Progenitor cell of endocrine pancreas (in vitro differentiated cells): ENCODE results near the gene ELAVL1. TPM values are rescaled to one million over a fixed set of nuclear protein-coding genes. Genes with fewer than 3 reads are reported as not detected.
A peak's percentile ranks its signal among the peaks of the same experiment; 100 is the strongest.

Experiments
- DNase-seq: peaks from one replicate; pipeline ENCODE4 v3.0.0; 2021; ENCODE audit warnings: low spot score; ENCODE audit not compliant: unreplicated experiment
- H3K27ac Mint-ChIP-seq: 2 replicates; pipeline ENCODE4 v1.8.0; 2021; ENCODE audit warnings: mild to moderate bottlenecking, moderate library complexity, mixed read lengths
- H3K27me3 Mint-ChIP-seq: 2 replicates; pipeline ENCODE4 v1.8.0; 2021; ENCODE audit warnings: mixed read lengths
- H3K36me3 Mint-ChIP-seq: 2 replicates; pipeline ENCODE4 v1.8.0; 2022; ENCODE audit warnings: mixed read lengths; ENCODE audit not compliant: insufficient read depth
- H3K4me1 Mint-ChIP-seq: 2 replicates; pipeline ENCODE4 v1.8.0; 2021; ENCODE audit warnings: low read depth, mixed read lengths
- H3K4me3 Mint-ChIP-seq: 2 replicates; pipeline ENCODE4 v1.8.0; 2021; ENCODE audit warnings: low read depth, mild to moderate bottlenecking, moderate library complexity, mixed read lengths
- H3K9me3 Mint-ChIP-seq: 2 replicates; pipeline ENCODE4 v1.8.0; 2021; ENCODE audit warnings: low read depth, mixed read lengths
- total RNA-seq: library from RNA; stranded (reverse); gene quantifications from 2 replicates; pipeline ENCODE4 v1.2.1, GENCODE V29; 2021
- TF ChIP-seq, protein P1 (sequence below): fragments of 200-600 bp; sonication (generic); IDR thresholded peaks from one replicate; pipeline ENCODE4 v1.5.0; 2021; ENCODE audit warnings: antibody characterized with exemption, mild to moderate bottlenecking; ENCODE audit not compliant: unreplicated experiment

The ELAVL1 gene
- total RNA-seq, 1 donor from 2014 or later, result 130 TPM

DNA sequence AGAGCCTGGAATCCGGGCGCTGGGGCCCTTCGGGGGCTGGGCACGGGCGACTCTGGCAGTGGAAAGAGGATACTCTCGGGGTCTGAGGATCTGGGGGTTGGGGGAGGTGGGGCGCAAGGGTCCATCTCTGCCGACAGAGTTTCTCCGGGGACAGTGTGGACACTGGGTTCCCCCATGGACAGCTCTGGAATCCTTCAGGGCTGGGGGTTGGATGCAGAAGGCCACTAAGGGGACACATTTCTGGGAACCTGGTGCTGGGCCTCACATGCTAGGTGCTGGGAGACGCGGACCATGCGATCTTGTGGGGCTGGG lies 88.5 kb downstream of the ELAVL1 start:
- Mint-ChIP-seq H3K27ac (no peak overlapping the region), H3K27me3 (peaks cover 35% of the 10 kb centered on the region), H3K4me1 (peaks cover 16% of the 10 kb centered on the region), H3K4me3 (peak overlapping the region; percentile 54), H3K9me3 (no peaks in the 10 kb centered on the region), H3K36me3 (peaks cover 11% of the 10 kb centered on the region)
- TF ChIP-seq, protein P1, sequence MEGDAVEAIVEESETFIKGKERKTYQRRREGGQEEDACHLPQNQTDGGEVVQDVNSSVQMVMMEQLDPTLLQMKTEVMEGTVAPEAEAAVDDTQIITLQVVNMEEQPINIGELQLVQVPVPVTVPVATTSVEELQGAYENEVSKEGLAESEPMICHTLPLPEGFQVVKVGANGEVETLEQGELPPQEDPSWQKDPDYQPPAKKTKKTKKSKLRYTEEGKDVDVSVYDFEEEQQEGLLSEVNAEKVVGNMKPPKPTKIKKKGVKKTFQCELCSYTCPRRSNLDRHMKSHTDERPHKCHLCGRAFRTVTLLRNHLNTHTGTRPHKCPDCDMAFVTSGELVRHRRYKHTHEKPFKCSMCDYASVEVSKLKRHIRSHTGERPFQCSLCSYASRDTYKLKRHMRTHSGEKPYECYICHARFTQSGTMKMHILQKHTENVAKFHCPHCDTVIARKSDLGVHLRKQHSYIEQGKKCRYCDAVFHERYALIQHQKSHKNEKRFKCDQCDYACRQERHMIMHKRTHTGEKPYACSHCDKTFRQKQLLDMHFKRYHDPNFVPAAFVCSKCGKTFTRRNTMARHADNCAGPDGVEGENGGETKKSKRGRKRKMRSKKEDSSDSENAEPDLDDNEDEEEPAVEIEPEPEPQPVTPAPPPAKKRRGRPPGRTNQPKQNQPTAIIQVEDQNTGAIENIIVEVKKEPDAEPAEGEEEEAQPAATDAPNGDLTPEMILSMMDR, result no peak
- no peak for DNase-seq

DNA sequence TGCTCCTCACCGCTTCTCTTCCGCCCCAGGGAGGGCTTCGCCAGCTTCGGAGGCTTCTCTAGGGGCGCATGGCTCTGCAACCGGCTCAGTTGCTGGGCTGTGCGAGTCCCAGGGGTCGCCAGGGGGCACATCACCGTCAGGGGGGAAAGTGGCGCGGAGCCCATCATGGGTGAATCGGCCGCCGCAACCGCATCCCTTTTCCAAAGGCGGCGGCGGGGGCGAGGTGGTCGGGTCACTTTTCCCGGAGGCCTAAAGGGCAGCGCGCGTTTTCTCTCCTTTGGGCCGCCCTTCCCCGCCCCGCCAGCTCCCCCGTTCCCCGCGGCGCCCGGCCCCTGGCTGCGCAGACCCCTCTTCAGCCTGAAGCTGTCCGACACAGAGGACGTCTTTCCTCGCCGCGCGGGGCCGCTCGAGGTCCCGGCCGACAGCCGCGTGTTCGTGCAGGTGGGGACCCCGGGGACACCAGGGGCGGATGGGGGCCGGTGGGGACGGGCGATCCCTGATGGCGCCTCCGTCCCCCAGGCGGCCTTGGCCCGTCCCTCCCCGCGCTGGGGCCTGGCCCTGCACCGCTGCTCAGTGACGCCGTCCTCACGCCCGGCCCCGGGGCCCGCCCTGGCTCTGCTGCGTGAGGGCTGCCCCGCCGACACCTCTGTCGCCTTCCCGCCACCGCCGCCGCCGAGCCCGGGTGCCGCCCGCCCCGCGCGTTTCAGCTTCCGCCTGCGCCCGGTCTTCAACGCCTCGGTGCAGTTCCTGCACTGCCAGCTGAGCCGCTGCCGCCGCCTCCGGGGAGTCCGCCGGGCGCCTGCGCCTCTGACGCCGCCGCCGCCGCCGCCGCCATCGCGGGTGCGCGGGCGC lies 89.1 kb downstream of the ELAVL1 start:
- Mint-ChIP-seq H3K27ac (no peak overlapping the region), H3K9me3 (no peaks in the 10 kb centered on the region), H3K4me1 (peaks cover 16% of the 10 kb centered on the region), H3K27me3 (peaks cover 35% of the 10 kb centered on the region), H3K4me3 (no peak overlapping the region), H3K36me3 (peaks cover 13% of the 10 kb centered on the region)
- TF ChIP-seq, protein P1, result no peak
- no peak for DNase-seq

DNA sequence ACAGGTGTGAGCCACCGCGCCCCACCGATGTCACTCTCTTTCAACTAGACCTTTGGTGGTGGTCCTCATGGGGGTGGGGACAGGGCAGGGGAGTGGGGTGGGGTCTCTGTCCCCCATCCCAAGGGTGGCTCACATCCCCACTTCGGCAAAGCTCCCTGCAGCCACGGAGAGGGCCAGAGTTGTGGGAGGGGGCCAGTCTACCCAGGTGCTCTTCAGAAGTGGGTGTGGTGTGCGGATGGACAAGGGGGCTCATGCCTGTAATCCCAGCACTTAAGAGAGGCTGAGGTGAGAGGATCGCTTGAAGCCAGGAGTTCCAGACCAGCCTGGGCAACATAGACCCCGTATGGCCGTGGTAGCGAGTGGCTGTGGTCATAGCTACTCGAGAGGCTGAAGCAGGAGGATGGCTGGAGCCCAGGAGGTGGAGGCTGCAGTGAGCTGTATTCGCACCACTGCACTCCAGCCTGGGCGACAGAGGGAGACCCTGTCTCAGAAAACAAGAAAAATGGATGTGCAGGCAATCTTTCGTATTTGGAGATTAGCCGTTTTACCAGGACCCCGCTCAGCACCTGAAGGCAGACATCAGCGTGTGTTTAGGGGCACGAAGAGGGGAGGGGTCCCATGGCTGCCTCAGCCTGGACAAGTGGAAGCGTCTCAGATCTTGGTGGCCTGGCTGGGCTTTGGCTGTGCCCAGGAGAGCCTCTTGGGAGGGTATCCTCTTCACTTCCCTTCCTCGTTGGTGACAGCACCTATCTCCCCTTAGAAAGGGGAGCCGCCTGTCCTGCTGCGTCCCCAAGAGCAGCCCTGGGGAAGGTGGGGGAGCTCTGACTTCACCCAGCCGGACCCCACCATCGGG lies 90.0 kb downstream of the ELAVL1 start:
- H3K27me3 Mint-ChIP-seq, result peaks cover 35% of the 10 kb centered on the region

DNA sequence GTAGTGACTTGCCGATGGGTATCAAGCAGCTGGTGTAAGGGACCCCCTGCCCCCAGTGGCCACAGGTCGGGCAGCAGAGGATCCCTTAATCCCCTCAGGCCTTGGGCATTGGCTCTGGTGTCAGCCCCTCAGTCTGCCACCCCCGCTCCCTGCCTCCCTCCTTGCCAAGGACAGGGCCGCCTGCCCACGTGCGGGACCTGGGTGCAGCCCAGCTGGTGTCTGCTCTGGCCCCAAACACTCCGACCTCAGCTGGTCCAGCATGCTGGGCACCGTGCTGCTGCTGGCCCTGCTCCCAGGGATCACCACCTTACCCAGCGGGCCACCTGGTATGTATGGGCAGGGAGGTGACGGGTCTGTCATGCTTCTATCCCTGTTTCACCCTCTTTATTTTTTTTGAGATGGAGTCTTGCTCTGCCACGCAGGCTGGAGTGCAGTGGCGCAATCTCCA lies 90.8 kb downstream of the ELAVL1 start, which contains the start of gene TGFBR3L:
TGFBR3L (plus strand) TSS at position 233 of the 448 bp plus-strand sequence.
- Mint-ChIP-seq H3K4me3 (peak within 1 kb of the TSS; percentile 51), H3K9me3 (no peaks in the 10 kb centered on the region), H3K4me1 (peaks cover 8% of the 10 kb centered on the region), H3K27me3 (peaks cover 33% of the 10 kb centered on the region), H3K36me3 (peaks cover 16% of the 10 kb centered on the region), H3K27ac (peak within 1 kb of the TSS; percentile 37)
- DNase-seq, result no peak
- TF ChIP-seq, protein P1, result no peak

More for the DNA sequence above, 90.0 kb downstream of the ELAVL1 start:
- TF ChIP-seq, protein P1, result no peak
- peak overlapping the region; percentile 51 for H3K4me3 Mint-ChIP-seq
- peaks cover 16% of the 10 kb centered on the region for H3K36me3 Mint-ChIP-seq
- H3K9me3 Mint-ChIP-seq, result no peaks in the 10 kb centered on the region
- H3K27ac Mint-ChIP-seq, result peak overlapping the region; percentile 37
- peaks cover 13% of the 10 kb centered on the region for H3K4me1 Mint-ChIP-seq
- DNase-seq, result no peak

DNA sequence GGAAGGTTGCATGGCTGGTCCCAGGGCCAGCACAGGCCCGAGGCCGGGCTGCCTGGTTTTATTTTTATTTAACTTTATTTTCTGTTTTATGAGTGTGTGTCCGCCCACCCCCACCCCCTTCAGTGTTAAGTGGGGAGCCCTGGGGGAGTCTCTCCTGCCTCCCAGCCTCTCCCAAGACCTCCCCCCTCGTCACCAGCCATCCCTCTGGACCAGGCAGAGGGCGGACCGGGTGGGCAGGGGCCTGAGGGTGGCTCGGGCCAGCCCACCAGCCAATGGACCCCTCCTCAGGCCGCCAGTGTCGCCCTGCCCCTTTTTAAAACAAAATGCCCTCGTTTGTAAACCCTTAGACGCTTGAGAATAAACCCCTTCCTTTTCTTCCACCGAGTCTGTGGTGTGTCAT lies 91.3 kb downstream of the ELAVL1 start:
- H3K4me1 Mint-ChIP-seq, result peaks cover 6% of the 10 kb centered on the region
- H3K27ac Mint-ChIP-seq, result no peak overlapping the region
- TF ChIP-seq, protein P1, result no peak
- peaks cover 31% of the 10 kb centered on the region for H3K27me3 Mint-ChIP-seq
- no peak for DNase-seq
- no peak overlapping the region for H3K4me3 Mint-ChIP-seq
- no peaks in the 10 kb centered on the region for H3K9me3 Mint-ChIP-seq
- peaks cover 16% of the 10 kb centered on the region for H3K36me3 Mint-ChIP-seq
